HG03354 (cell line): ENCODE measurements around the gene ABCA5.
"Not testable (repeated sequence)": the region's sequence is repeated elsewhere in the genome, so short reads cannot be mapped to it uniquely, and the experiment has no call there.

Experiments used
- ATAC-seq: cut with Tn5 transposase; IDR thresholded peaks from one replicate; pipeline ENCODE4 v1.9.1; 2021; ENCODE audit warnings: mild to moderate bottlenecking; ENCODE audit not compliant: unreplicated experiment, poor library complexity, severe bottlenecking

Gene ABCA5

GRCh38 chr17:69326377-69327059 is 415 bp downstream of the ABCA5 start:
- ATAC-seq, result peak; percentile 1

DNA sequence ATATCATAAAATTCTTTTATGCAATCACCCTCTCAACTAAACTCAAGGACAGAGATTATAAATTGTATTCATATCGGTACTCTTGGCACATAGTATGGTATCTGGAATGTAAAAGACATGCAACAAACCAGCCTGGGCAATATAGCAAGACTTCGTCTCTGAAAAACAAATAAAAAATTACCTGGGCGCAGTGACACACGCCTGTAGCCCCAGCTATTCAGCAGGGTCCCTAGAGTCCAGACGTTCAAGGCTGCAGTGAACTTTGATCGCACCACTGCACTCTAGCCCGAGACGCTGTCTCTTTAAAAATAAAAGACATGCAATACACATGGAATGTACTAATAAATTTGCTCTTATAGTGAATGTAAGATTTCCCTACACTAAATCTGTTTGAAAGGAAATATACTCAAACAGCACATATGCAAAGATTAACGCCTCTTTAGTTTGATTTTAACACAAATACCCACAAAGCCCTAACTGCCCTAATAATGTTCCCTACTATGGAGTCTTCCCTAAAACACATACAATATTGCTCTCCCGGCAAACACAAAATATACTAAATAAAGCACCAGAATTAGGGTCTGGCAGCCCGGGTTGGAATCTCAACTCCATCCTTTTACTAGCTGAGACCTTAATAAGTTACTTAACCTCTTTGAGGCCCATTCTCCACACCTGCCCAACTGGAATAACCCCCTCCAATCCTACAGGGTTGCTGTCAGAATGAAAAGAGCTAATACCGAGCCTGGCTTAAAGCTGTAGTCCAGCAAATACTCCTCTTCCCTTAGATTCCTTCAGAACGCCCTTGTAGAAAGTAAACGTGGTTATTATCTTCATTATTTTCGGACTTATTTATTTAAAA is 1.2 kb downstream of the ABCA5 start:
- ATAC-seq, result no peak

DNA sequence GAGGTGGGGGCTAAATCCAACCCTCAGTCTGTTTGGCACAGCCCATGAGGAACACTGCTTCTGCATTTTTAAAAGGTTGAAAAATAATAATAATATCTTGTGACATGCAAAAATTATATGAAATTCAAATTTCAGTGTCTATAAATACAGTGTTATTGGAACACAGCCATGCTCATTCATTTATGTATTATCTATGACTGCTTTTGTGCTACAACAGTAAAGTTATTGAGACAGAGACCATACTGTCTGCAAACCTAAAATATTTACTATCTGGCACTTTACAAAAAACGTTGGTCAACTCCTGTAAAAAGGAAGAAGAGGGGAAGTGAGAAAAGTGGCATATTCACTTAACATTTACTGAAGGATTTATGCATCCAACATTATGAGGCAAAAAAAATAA is 3.1 kb downstream of the ABCA5 start:
- no peak for ATAC-seq

DNA sequence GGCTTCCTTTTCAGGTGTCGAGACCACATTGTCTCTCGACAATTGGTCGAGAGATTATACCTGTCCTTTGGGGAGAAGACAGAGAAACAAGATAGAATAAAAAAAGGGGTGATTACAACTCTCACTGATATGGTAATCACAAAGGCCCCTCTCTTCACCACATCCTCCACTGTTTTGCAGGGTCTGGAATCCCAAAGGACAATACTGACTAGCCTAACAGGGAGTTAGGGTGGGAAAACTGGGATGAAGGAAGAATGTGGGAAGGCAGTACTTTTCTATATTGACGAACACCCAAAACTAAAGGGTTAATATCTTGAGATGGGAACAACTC is 6.1 kb downstream of the ABCA5 start:
- ATAC-seq, result no peak

DNA sequence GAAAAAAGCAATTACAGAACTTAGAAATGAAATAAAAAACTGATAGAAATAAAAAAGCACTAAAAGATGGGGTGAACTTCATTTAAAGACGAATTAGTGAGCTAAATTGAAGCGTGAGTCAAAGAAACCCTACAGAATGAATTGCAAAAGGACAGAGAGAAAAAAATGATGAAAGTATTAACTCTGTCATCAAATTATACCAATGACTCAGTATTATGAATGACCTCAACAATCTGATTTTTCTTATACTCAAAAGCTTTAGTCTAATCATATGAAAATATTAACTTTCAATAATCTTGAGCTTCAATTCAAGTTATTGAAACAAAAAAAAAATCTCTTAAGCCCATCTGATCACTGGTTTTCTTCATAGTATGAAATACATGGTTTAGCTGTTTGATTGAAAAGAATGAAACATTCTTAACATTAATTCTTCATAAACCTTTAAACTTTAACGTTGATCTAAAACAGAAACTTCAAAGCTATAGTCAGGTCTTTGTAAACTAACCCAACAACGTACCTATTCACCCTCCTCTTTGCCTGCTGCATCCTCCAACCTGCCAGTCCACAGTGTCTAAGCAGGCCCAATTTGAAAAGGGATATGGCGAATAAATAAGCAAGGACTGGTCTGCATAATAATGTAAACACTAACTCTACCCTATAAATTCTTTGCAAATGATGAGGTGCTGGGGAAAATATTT is 6.6 kb downstream of the ABCA5 start:
- no peak for ATAC-seq

- no peak for ATAC-seq
These were observed 9.3 kb downstream of the ABCA5 start for GRCh38 chr17:69317625-69318024.

DNA sequence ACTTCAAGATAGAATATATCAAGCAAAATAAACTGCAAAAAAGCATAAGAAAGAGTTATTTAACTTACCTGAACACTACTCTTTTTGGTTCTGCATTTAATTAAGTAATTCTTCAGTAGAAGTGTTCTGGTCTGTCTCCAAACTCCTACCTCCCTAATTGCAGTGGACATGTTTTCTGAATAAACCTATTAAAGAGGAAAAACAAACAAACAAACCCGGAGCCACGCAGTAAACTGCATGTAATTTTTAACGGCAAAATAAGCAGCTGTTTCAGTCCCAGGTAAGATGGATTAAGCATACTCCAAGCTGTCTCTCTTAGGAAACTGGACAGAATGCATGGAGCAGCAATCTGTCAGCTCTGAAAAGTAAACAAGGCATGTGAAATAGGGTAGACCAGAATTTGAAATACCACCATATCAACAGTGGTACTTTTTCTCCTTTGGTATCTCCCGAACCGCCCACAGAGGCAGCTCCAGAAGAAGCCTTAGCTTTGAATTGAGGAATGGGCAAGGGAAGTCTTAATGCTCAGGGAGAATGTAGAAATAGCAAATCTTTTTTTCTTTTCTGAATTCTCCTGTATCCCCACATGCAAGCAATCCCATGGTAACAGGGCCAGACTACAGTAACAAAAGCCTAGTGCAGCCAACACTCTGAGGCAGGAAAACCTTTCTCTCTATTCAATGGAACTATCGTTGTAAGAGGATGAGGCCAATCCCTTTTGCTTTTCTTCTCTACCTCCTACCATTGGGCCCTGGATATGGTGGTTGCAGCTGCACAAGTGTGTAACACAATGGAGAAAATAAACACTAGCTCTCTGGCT is 12.5 kb downstream of the ABCA5 start:
- ATAC-seq, result no peak

GRCh38 chr17:69305177-69305576 is 21.8 kb downstream of the ABCA5 start:
- no peak for ATAC-seq

GRCh38 chr17:69302682-69303081 is 24.3 kb downstream of the ABCA5 start:
- no peak for ATAC-seq

DNA sequence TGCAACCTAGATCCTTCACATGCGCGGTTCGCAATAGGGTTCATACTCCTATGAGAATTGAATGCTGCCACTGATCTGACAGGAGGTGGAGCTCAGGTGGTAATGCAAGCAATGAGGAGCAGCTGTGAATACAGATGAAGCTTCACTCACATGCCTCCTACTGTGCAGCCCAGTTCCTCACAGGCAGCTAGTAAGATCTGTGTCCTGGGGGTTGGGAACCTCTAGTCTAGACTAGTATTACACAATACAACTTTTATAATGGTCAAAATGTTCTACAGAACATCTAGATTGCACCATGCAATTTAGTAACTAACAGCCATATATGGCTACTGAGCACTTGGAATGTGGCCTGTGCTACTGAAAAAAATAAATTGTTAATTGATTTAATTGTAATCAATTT is 26.7 kb downstream of the ABCA5 start:
- ATAC-seq, result no peak

GRCh38 chr17:69298120-69298722 is 28.7 kb downstream of the ABCA5 start:
- not testable (repeated sequence) for ATAC-seq

- ATAC-seq, result no peak
These were observed 39.8 kb downstream of the ABCA5 start for GRCh38 chr17:69287168-69287567.

- ATAC-seq, result no peak
These were observed 40.7 kb downstream of the ABCA5 start for GRCh38 chr17:69286257-69286656.

GRCh38 chr17:69284646-69285045 is 42.3 kb downstream of the ABCA5 start:
- no peak for ATAC-seq

GRCh38 chr17:69282002-69282401 is 44.9 kb downstream of the ABCA5 start:
- ATAC-seq, result no peak

DNA sequence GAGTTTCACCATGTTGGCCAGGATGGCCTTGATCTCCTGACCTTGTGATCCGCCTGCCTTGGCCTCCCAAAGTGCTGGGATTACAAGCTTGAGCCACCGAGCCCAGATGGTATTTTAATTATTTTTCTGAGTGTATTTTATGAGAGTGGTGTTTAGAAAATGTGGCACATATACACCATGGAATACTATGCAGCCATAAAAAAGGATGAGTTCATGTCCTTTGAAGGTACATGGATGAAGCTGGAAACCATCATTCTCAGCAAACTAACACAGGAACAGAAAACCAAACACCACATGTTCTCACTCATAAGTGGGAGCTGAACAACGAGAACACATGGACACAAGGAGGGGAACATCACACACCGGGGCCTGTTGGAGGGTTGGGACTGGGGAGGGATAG is 50.7 kb downstream of the ABCA5 start:
- ATAC-seq, result not testable (repeated sequence)

DNA sequence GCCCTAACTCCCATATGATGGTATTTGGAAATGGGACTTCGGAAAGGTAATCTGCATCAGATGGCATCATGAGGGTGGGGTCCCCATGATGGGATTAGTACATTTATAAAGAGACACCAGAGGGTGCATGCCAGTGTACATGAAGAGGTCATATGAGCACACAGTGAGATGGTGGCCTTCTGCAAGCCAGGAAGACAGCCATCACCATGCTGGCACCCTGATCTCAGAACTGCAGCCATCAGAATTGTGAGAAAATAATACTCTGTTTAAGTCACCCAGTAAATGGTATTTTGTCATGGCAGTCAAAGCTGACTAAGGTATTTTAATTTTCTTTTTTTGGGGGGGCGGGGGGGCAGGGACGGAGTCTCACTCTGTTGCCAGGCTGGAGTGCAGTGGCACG is 51.2 kb downstream of the ABCA5 start:
- no peak for ATAC-seq

GRCh38 chr17:69271023-69271422 is 55.9 kb downstream of the ABCA5 start:
- ATAC-seq, result no peak

GRCh38 chr17:69269131-69269998 is 57.6 kb downstream of the ABCA5 start:
- ATAC-seq, result no peak
